Measurements from ENCODE around the gene COP1.

DNA sequence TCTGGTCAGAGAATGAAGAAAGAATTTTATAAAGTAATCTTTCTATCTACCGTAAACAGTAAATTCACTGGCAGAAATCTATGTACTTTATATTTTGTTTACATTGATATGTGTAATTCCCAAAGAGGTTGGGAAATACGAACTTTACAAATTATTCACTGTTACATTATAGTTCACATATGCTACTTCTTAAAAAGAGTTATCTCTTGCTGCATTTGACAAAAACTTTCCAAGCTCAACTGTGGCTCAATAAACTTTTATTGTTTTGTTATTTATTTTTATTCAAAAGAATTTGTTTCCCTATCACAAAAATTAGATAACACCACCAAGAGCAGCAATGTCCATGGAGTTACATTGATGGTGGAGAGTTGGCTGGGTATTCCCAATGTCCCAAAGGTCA lies 262.5 kb downstream of the COP1 start:
- TF ChIP-seq, protein P1, sequence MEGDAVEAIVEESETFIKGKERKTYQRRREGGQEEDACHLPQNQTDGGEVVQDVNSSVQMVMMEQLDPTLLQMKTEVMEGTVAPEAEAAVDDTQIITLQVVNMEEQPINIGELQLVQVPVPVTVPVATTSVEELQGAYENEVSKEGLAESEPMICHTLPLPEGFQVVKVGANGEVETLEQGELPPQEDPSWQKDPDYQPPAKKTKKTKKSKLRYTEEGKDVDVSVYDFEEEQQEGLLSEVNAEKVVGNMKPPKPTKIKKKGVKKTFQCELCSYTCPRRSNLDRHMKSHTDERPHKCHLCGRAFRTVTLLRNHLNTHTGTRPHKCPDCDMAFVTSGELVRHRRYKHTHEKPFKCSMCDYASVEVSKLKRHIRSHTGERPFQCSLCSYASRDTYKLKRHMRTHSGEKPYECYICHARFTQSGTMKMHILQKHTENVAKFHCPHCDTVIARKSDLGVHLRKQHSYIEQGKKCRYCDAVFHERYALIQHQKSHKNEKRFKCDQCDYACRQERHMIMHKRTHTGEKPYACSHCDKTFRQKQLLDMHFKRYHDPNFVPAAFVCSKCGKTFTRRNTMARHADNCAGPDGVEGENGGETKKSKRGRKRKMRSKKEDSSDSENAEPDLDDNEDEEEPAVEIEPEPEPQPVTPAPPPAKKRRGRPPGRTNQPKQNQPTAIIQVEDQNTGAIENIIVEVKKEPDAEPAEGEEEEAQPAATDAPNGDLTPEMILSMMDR (conservative IDR thresholded peaks at IDR 0.05; ENCODE audit: low read depth, low read length), result no peak
- no peak for TF ChIP-seq EZH2 (IDR thresholded peaks at IDR 0.05; ENCODE audit: borderline replicate concordance, low read depth, low read length, poor library complexity, severe bottlenecking)

All from A673 (cell line).